B cell (primary cell): ENCODE data around the gene PODXL.
A peak's percentile ranks its signal among the peaks of the same experiment; 100 is the strongest.

ENCODE experiments used
- EZH2 ChIP-seq: IDR thresholded peaks from 2 replicates; pipeline ENCODE4 v1.6.1; 2012; ENCODE audit warnings: borderline replicate concordance, low read depth, mild to moderate bottlenecking, moderate library complexity, low read length; ENCODE audit not compliant: insufficient read depth, poor library complexity, severe bottlenecking
- TF ChIP-seq, protein P1 (sequence below): fragments of 200-600 bp; IDR thresholded peaks from one replicate; pipeline ENCODE4 v1.8.0; 2022; ENCODE audit warnings: antibody characterized with exemption, mild to moderate bottlenecking

DNA sequence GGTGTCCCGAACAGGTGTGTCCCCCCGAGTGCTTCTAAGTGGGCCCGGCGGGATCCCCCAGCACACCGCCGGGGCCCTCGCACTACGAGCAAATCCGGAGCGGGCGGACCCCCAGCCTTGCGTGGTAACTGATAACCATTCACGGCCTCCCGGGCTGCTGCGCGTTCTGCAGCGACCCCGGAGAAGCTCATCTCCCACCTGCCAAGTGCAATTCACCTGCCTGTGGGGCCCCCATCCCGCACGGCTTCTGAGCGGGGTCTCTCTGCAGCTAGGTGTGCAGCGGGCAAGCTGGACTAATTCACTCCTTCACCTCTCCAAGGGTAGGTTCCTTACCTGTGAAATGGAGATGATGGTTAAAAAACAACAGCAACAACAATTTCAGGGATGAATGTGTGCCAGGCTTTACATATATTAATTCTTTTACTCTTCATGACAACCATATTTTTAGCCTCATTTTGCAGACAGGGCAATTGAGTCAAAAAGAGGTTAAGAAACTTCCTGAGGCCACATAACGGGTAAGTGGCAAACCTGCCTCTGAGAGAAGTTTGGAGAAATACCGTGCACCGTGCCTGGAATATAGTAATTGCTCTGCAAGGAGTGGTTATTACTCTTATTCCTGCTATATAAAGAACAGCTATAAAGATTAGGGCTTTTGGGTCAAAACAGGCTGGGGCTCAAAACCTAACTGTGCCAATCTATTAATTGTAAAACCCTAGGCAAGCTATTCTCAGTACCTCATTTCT is 652 bp upstream of the PODXL start:
- TF ChIP-seq, protein P1, sequence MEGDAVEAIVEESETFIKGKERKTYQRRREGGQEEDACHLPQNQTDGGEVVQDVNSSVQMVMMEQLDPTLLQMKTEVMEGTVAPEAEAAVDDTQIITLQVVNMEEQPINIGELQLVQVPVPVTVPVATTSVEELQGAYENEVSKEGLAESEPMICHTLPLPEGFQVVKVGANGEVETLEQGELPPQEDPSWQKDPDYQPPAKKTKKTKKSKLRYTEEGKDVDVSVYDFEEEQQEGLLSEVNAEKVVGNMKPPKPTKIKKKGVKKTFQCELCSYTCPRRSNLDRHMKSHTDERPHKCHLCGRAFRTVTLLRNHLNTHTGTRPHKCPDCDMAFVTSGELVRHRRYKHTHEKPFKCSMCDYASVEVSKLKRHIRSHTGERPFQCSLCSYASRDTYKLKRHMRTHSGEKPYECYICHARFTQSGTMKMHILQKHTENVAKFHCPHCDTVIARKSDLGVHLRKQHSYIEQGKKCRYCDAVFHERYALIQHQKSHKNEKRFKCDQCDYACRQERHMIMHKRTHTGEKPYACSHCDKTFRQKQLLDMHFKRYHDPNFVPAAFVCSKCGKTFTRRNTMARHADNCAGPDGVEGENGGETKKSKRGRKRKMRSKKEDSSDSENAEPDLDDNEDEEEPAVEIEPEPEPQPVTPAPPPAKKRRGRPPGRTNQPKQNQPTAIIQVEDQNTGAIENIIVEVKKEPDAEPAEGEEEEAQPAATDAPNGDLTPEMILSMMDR, result no peak
- TF ChIP-seq EZH2, result peak; percentile 15
